Suprapubic skin (tissue), 4 donors: ENCODE data around the gene RASSF5. TPM values are rescaled to one million over a fixed set of nuclear protein-coding genes. Genes with fewer than 3 reads are reported as not detected.
"Not testable (repeated sequence)": the region's sequence is repeated elsewhere in the genome, so short reads cannot be mapped to it uniquely, and the experiment has no call there.

Experiments
- DNase-seq, 2 donors: peaks; one replicate each; pipeline ENCODE4 v3.0.0-alpha.2; 2019; ENCODE audit warnings: low spot score in 2 of 2
- H3K27ac ChIP-seq: fragments of 200-600 bp; sonication (generic); one replicate; pipeline ENCODE4 v1.5.1; 2019
- H3K27me3 ChIP-seq: fragments of 200-600 bp; sonication (generic); one replicate; pipeline ENCODE4 v1.5.1; 2019
- H3K36me3 ChIP-seq: fragments of 200-600 bp; sonication (generic); one replicate; pipeline ENCODE4 v1.5.1; 2019
- H3K4me1 ChIP-seq: fragments of 200-600 bp; sonication (generic); one replicate; pipeline ENCODE4 v1.5.1; 2019
- H3K4me3 ChIP-seq: fragments of 200-600 bp; sonication (generic); one replicate; pipeline ENCODE4 v1.5.1; 2019; ENCODE audit warnings: mild to moderate bottlenecking
- H3K9me3 ChIP-seq: fragments of 200-600 bp; sonication (generic); one replicate; pipeline ENCODE4 v1.5.1; 2019
- CTCF ChIP-seq, 2 donors: fragments of 200-600 bp in 1 of 2; fragments of 450-650 bp in 1 of 2; sonication (generic) in 1 of 2; IDR thresholded peaks; one replicate each; pipeline ENCODE4 v1.5.1; 2016 to 2019; ENCODE audit warnings: antibody characterized with exemption in 2 of 2, mild to moderate bottlenecking in 1 of 2, moderate library complexity in 1 of 2
- EP300 ChIP-seq: sonication (generic); formaldehyde crosslinking; IDR thresholded peaks from one replicate; pipeline ENCODE4 v1.6.1; 2017; ENCODE audit warnings: antibody characterized with exemption
- POLR2A ChIP-seq, 2 donors: fragments of 450-650 bp; IDR thresholded peaks; one replicate each; pipeline ENCODE4 v1.6.1; 2017; ENCODE audit warnings: antibody characterized with exemption in 2 of 2, mild to moderate bottlenecking in 2 of 2, moderate library complexity in 2 of 2
- POLR2AphosphoS5 ChIP-seq, 3 donors: sonication (generic); formaldehyde crosslinking; IDR thresholded peaks; one replicate each; pipeline ENCODE4 v1.6.1; 2017; ENCODE audit warnings: antibody characterized with exemption in 3 of 3
- WGBS: methylation state at CpG from one replicate; pipeline ENCODE4 v1.1.5; 2018; 5-methylcytosine and 5-hydroxymethylcytosine counted together
- total RNA-seq, 4 donors: library from RNA; depleted of rRNA; stranded (reverse); fragments of >200 nt; gene quantifications; one replicate each; pipeline ENCODE4 v1.1.0, GENCODE V29; 2016

RASSF5 gene
- total RNA-seq, 4 donors from 2014 or later, result 34.8 to 74.5 (median 64.9) TPM

GRCh38 chr1:206477581-206478380 is 29.6 kb upstream of the RASSF5 start:
- Histone ChIP-seq H3K36me3 (peaks cover 49% of the 10 kb centered on the region), H3K4me1 (peaks cover 50% of the 10 kb centered on the region), H3K9me3 (no peaks in the 10 kb centered on the region), H3K27ac (no peak overlapping the region), H3K27me3 (no peaks in the 10 kb centered on the region), H3K4me3 (no peak overlapping the region)
- TF ChIP-seq POLR2AphosphoS5 (IDR thresholded peaks at IDR 0.05) (no peak), POLR2A (IDR thresholded peaks at IDR 0.05) (no peak), EP300 (no peak), CTCF (IDR thresholded peaks at IDR 0.05) (no peak)
- no peak for DNase-seq
- 78% methylated on average over 17 of the region's 21 CpGs for WGBS

GRCh38 chr1:206478746-206479145 is 28.6 kb upstream of the RASSF5 start:
- no peak overlapping the region for H3K4me3 ChIP-seq
- H3K27me3 ChIP-seq, result no peaks in the 10 kb centered on the region
- H3K9me3 ChIP-seq, result no peaks in the 10 kb centered on the region
- H3K4me1 ChIP-seq, result peaks cover 54% of the 10 kb centered on the region
- peaks cover 49% of the 10 kb centered on the region for H3K36me3 ChIP-seq
- 95% methylated on average over 11 of the region's 11 CpGs for WGBS
- H3K27ac ChIP-seq, result no peak overlapping the region
- no peak for TF ChIP-seq POLR2A (IDR thresholded peaks at IDR 0.05)
- no peak for TF ChIP-seq CTCF (IDR thresholded peaks at IDR 0.05)
- TF ChIP-seq POLR2AphosphoS5 (IDR thresholded peaks at IDR 0.05), result no peak
- TF ChIP-seq EP300, result no peak
- DNase-seq, result no peak

GRCh38 chr1:206479183-206480125 is 27.9 kb upstream of the RASSF5 start:
- Histone ChIP-seq H3K36me3 (peaks cover 42% of the 10 kb centered on the region), H3K27me3 (no peaks in the 10 kb centered on the region), H3K4me3 (no peak overlapping the region), H3K9me3 (no peaks in the 10 kb centered on the region), H3K4me1 (peaks cover 54% of the 10 kb centered on the region), H3K27ac (no peak overlapping the region)
- DNase-seq, result peak in 1 of 2 donors; percentile 83
- WGBS, result 51% methylated on average over 6 of the region's 14 CpGs
- peak; percentile 3 to 74 for TF ChIP-seq CTCF (IDR thresholded peaks at IDR 0.05)
- no peak for TF ChIP-seq EP300

- H3K36me3 ChIP-seq, result peaks cover 41% of the 10 kb centered on the region
- no peaks in the 10 kb centered on the region for H3K9me3 ChIP-seq
- DNase-seq, result no peak
- peaks cover 54% of the 10 kb centered on the region for H3K4me1 ChIP-seq
- no peak overlapping the region for H3K27ac ChIP-seq
- H3K4me3 ChIP-seq, result no peak overlapping the region
- TF ChIP-seq CTCF (IDR thresholded peaks at IDR 0.05) (no peak), EP300 (no peak), POLR2AphosphoS5 (IDR thresholded peaks at IDR 0.05) (no peak)
- WGBS, result 85% methylated on average over 8 of the region's 8 CpGs
- H3K27me3 ChIP-seq, result no peaks in the 10 kb centered on the region
Observed at GRCh38 chr1:206480211-206480610, 27.1 kb upstream of the RASSF5 start.

GRCh38 chr1:206482611-206483010 is 24.7 kb upstream of the RASSF5 start:
- peaks cover 34% of the 10 kb centered on the region for H3K36me3 ChIP-seq
- no peak overlapping the region for H3K4me3 ChIP-seq
- peak overlapping the region; percentile 50 for H3K27ac ChIP-seq
- no peaks in the 10 kb centered on the region for H3K9me3 ChIP-seq
- no peaks in the 10 kb centered on the region for H3K27me3 ChIP-seq
- WGBS, result 80% methylated on average over 1 of the region's 2 CpGs
- TF ChIP-seq POLR2AphosphoS5 (IDR thresholded peaks at IDR 0.05) (peak in 1 of 3 donors; percentile 73), CTCF (IDR thresholded peaks at IDR 0.05) (no peak)
- no peak for DNase-seq
- peaks cover 49% of the 10 kb centered on the region for H3K4me1 ChIP-seq

GRCh38 chr1:206483864-206484263 is 23.5 kb upstream of the RASSF5 start:
- H3K27ac ChIP-seq, DNase-seq, H3K9me3 ChIP-seq, H3K27me3 ChIP-seq, H3K4me3 ChIP-seq: not testable (repeated sequence)
- Histone ChIP-seq H3K4me1 (peaks cover 37% of the 10 kb centered on the region), H3K36me3 (peaks cover 31% of the 10 kb centered on the region)
- 86% methylated on average over 1 of the region's 1 CpG for WGBS
